GM21526 (cell line): ENCODE results near the gene C1orf21.

Source experiments
- ATAC-seq: cut with Tn5 transposase; IDR thresholded peaks from one replicate; pipeline ENCODE4 v1.9.1; 2021; ENCODE audit warnings: moderate library complexity; ENCODE audit not compliant: unreplicated experiment, low FRiP score

Gene C1orf21

GRCh38 chr1:184640505-184640904 is 253.7 kb downstream of the C1orf21 start:
- no peak for ATAC-seq

DNA sequence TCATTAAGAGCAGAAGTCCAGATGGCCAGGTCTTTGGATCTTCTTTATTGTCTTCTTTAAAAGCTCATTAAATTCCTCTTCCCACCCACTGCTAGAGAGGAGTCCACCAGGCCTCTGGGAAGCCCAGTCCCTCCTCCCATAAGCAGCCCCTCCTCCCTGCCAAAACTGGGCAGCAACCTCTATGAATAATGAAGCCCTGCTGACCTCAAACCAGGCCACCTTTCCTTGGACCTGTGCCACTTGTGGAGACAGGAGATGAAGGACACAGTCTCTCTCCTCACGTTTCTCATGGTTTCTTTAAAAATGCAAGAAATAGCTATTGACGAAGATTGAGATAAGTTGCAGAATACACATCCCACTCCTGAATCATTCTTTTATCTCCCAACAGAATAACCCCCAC is 255.1 kb downstream of the C1orf21 start:
- no peak for ATAC-seq

DNA sequence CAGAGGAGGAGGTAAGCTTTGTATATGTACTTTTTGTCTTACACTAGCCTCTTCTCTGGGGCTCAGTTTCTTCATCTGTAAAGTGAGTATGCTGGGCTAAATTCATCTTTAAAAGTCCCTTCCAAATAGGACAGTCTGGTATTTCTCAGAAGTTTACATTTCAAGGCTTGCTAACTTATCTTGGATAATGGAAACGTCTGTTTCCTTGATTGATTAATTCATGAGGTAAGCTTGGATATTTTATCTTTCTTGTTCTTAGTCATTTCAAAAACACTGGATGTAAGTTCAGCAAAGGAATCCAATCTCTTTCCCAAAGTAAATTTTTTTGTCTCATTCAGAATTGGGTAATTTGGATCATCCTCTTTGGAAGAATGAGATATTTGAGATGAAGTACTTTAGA is 256.8 kb downstream of the C1orf21 start:
- ATAC-seq: no peak

GRCh38 chr1:184644771-184645170 is 257.9 kb downstream of the C1orf21 start:
- ATAC-seq: no peak

GRCh38 chr1:184646178-184646701 is 259.4 kb downstream of the C1orf21 start:
- ATAC-seq: no peak

GRCh38 chr1:184646824-184647223 is 260.0 kb downstream of the C1orf21 start:
- ATAC-seq: no peak

DNA sequence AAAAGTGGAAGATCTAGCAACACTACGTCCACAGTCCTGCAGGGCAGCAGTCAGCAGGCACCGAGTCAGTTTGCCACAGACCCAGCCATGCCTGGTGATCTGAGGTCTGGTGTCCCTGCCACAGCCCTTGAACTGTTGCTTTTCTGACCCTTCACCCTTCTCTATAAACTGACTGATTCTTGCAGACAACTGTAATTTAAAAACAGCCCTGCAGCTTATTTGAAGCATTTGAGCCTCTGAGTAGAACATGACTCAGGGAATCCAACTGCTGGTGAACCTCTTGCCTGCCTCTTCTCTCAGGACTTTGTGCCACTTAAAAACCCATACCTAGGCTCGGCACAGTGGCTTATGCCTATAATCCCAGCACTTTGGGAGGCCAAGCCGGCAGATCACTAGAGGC is 260.6 kb downstream of the C1orf21 start:
- no peak for ATAC-seq

- no peak for ATAC-seq
Measured at GRCh38 chr1:184648160-184648855, 261.5 kb downstream of the C1orf21 start.

- no peak for ATAC-seq
Measured at GRCh38 chr1:184648856-184649201, 262.0 kb downstream of the C1orf21 start.

DNA sequence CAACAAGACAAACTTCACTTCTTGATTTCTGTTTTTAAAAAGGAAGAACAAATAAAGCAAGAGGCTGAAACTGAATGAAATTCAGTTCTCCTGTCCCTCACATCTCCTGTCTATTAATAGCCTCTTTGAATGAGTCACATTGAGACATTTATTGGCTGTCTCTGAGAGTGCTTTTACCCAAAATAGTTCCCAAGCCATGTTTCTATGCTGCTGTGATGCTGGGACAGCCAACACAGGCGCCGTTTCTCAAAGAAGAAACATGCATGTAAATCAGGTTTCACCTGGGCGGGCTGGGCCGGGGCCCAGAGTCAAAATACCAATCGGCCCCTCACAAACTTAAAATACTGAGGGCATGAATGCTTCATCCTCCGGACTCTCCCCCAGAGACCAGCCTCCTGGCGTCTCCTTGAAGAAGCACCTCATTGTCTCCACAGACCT is 262.6 kb downstream of the C1orf21 start:
- peak; percentile 95 for ATAC-seq

DNA sequence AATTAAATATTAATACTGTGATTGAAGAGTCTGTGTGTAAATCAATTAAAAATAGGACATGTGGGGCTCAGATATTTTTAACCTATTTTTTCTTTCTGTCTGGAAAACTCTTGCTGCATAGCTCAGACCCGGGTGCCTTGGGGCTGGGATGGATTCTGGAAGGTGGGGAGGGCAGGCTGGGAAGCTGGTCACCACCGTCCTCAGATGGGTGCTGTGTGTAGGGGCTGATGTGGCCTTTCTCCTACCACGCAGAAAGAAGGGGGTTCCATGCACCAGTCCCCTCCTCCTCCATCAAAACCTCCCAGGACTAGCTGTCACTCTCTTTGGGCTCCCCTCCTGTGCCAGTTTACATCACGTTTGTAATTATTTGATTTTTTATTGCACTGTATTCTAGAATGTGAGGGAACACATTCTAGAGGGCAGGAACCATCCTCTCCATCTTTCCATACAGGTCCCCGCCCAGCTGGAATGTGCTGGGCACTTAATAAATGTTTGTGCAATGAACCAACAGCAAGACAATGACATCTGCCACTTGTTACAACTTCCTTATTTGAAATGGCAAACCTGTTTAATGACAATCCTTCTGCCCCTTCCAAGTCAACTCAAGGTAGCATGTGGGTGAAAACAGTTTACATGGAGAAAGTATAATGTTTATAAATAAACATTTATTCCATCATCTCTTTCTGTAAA is 263.5 kb downstream of the C1orf21 start:
- no peak for ATAC-seq

DNA sequence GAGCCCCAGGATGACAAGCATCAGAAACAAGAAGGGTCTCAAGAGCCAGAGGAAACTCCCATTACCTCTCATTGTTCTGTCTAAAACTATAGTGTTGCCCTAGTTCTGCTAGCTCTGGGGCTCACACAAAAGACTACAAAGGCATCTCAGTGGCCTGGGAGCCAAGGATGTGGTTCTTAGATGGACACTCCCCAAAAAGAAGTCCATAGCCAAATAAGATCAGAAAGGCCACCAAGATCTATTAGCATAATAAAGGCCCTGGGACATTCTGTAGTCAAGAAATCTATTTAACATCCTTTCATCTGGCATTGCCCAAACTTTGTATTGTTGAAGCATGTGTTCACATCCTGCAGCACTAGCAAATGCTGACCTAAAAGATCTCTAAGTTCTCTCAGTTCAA is 268.4 kb downstream of the C1orf21 start:
- ATAC-seq: no peak

DNA sequence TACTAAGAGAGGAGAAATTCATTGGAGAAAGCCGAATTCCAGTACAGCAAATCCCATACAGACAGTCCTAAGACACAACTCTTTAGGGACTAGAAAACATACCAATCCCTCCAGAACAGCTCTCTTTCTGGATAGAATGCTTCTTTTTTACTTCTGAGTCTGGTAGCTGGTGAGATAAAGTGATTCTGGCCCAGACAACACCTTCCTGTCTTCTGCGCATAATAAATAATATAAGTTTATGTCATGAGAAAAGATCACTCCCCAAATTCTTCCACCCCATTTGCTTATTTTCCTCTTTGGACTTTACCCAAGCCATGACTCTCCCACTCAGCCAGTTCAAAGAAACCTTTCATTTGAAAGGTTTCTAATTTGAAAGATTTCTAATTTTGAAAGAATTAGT is 269.4 kb downstream of the C1orf21 start:
- no peak for ATAC-seq

- no peak for ATAC-seq
Measured at GRCh38 chr1:184658055-184658454, 271.2 kb downstream of the C1orf21 start.

DNA sequence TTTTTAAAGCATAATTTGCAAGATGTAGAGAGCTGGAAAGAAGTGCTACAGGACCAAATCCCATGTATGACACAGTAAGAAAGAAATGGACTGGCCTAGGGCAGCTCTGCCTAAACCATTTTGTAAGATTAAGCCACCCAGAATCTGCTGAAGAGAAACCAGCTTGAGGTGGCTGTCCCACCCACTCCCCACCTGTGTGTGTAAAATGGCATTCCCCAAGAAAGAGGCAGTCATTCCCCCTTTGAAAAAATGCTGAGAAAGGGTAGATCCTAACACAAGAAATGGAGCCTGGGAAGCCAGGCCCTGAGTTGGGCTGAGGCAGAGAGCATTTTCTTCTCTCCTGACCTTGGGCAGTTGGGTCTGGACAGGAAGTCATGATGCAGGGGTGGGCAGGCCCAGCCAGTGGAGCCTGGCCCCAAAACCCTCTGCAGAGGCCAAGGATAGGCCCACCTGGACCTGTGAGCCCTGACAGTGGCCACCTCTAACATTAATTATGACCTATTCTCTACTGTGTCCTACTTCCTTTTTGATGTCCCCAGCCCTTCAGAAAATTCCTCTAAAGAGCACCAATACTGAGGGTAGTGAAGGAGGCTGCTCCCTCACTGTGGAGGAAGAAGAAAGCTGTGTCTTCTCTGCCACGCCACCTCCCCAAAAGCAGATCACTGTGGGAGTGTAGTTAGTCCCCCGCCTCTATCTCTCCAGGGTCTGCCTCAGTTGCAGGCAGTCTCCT is 273.8 kb downstream of the C1orf21 start:
- no peak for ATAC-seq

GRCh38 chr1:184661801-184662200 is 275.0 kb downstream of the C1orf21 start:
- ATAC-seq: no peak

- no peak for ATAC-seq
Measured at GRCh38 chr1:184664042-184664660, 277.3 kb downstream of the C1orf21 start.

- ATAC-seq: no peak
Measured at GRCh38 chr1:184664661-184665060, 277.8 kb downstream of the C1orf21 start.

DNA sequence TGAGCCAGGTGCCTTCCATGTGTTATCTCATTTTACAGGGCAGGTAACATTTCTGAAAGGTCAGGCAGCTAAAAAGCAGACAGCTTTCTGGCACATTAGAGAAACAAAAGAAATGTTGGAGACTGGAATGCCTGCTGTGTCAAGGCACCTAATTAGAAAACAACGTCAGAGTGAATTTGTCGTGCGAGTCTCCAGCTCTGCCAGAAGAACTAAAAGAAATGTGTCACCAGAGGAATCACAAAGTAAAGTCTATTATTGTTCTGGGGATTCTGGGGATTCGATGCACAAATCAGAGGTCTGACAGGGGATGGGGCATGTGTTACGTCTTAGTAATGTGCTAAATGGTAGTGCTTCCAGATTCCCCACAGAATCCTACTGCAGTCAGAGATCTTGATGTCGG is 278.5 kb downstream of the C1orf21 start:
- ATAC-seq: no peak

DNA sequence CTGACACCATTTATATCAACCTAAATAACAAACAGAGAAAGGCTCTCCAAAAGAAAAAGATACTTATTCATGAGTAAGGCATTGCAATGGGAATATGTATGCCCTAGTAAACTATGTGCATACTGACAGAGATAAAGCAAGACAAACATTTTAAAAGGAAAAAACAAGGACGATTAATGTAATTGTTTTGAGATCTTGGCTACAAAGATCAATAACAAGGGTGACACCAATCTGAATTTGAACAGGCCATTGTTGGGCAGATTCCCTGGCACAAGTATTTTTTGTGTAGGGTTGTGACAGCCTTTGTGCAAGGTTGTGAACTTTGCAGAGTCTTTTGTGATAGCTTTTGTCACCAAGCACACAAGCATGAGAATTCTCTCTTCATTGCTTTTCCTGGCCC is 282.6 kb downstream of the C1orf21 start:
- ATAC-seq: no peak
